Measurements from ENCODE around the gene WDR70.

DNA sequence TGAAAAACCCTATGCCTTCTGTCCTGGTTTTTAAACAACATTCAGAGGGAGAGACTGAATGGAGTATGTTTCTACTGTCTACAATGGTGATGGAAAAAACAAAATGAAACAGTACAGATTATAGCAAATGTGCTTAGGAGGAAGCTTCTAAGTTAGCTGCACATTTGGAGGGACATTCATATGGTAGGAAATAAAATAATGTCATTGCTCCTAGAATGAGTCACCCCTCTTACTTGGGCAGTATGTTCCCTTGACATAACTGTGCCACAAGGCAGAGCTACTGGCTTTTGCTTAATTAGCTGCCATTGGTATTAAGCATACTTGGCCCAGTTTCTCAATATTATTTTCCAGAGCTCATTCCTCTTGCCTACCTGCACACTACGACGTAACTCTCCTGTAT, 331.8 kb downstream of the WDR70 start:
- TF ChIP-seq CTCF (IDR thresholded peaks at IDR 0.05) (no peak), EP300 (IDR thresholded peaks at IDR 0.05) (no peak)

All from ovary (tissue), 3 donors.